ENCODE measurements around the gene CRISP2. TPM values are rescaled to one million over a fixed set of nuclear protein-coding genes. Genes with fewer than 3 reads are reported as not detected.

Gene CRISP2
- total and polyA plus RNA-seq, 2 donors (not counting 1 experiment from before 2014, with no cell fraction given), result not detected

DNA sequence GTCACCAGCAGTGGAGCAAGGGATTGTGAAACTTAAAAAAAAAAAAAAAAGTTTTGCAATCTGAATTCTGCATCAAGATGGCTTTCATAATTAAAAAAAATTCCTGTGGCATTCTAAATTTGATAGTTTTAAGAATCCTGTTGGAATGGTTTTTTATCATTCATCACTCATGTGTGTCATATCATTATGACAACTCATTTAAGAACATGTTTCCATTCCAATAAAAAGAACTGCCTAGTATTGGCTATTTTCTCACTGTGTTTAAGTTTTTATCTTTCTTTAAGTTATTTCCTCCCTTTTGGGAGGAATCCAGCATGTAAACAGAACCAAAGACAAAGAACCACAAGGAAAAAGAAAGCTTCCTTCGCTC lies 50.5 kb downstream of the CRISP2 start:
- Mint-ChIP-seq H3K4me3 (no peak overlapping the region), H3K4me1 (no peaks in the 10 kb centered on the region), H3K27ac (no peak overlapping the region), H3K9me3 (ENCODE audit: insufficient read depth) (no peaks in the 10 kb centered on the region), H3K27me3 (no peaks in the 10 kb centered on the region)
- H3K36me3 ChIP-seq (replicated peaks in 1 of 2; ENCODE audit: control extremely low read depth in 1 of 2, control insufficient read depth in 1 of 2, extremely low read depth in 1 of 2, insufficient read depth in 2 of 2, low read length in 1 of 2), result no peaks in the 10 kb centered on the region
- TF ChIP-seq, protein P1, sequence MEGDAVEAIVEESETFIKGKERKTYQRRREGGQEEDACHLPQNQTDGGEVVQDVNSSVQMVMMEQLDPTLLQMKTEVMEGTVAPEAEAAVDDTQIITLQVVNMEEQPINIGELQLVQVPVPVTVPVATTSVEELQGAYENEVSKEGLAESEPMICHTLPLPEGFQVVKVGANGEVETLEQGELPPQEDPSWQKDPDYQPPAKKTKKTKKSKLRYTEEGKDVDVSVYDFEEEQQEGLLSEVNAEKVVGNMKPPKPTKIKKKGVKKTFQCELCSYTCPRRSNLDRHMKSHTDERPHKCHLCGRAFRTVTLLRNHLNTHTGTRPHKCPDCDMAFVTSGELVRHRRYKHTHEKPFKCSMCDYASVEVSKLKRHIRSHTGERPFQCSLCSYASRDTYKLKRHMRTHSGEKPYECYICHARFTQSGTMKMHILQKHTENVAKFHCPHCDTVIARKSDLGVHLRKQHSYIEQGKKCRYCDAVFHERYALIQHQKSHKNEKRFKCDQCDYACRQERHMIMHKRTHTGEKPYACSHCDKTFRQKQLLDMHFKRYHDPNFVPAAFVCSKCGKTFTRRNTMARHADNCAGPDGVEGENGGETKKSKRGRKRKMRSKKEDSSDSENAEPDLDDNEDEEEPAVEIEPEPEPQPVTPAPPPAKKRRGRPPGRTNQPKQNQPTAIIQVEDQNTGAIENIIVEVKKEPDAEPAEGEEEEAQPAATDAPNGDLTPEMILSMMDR (IDR thresholded peaks at IDR 0.05), result no peak
- TF ChIP-seq EZH2 (IDR thresholded peaks at IDR 0.05; ENCODE audit: borderline replicate concordance, insufficient read depth, low read depth, low read length, poor library complexity, severe bottlenecking), result no peak
- ChIA-PET POLR2A (no interaction called here), CTCF (no interaction called here)
- no peaks in the 10 kb centered on the region for H4K20me1 ChIP-seq (ENCODE audit: control insufficient read depth, insufficient read depth, low read length, poor library complexity, severe bottlenecking)
- no peak overlapping the region for H3K4me2 ChIP-seq (replicated peaks; ENCODE audit: low read depth, low read length, poor library complexity, severe bottlenecking)
- intact Hi-C loops (cut with micrococcal nuclease), result no loop called here
- no peaks in the 10 kb centered on the region for H3K4me1 ChIP-seq (ENCODE audit: control insufficient read depth in 2 of 2, insufficient read depth in 2 of 2, low read length in 2 of 2)
- H3K79me2 ChIP-seq (ENCODE audit: control insufficient read depth, insufficient read depth, low read length), result no peaks in the 10 kb centered on the region
- no peak overlapping the region for H3K27ac ChIP-seq (ENCODE audit: low read length in 2 of 2)
- DNase-seq (no peak), ATAC-seq (ENCODE audit: low read depth) (no peak)
- no peak overlapping the region for H3K4me3 ChIP-seq (ENCODE audit: control extremely low read depth in 1 of 5, extremely low read depth in 1 of 5, insufficient read depth in 1 of 5, low read depth in 2 of 5, low read length in 4 of 5)
- H2AFZ ChIP-seq (ENCODE audit: insufficient read depth, low read depth, low read length, poor library complexity, severe bottlenecking), result no peak overlapping the region
- no peaks in the 10 kb centered on the region for H3K9me3 ChIP-seq (ENCODE audit: control extremely low read depth in 1 of 3, control insufficient read depth in 2 of 3, insufficient read depth in 1 of 3, low read length in 2 of 3)
- no peak overlapping the region for H3K9ac ChIP-seq (ENCODE audit: low read length)
- WGBS (ENCODE audit: insufficient coverage), result no CpG with 5 or more reads among the region's 1 CpG
- H3K27me3 ChIP-seq (replicated peaks in 1 of 4; ENCODE audit: control extremely low read depth in 1 of 4, control insufficient read depth in 3 of 4, insufficient read depth in 4 of 4, low read length in 3 of 4), result no peaks in the 10 kb centered on the region

DNA sequence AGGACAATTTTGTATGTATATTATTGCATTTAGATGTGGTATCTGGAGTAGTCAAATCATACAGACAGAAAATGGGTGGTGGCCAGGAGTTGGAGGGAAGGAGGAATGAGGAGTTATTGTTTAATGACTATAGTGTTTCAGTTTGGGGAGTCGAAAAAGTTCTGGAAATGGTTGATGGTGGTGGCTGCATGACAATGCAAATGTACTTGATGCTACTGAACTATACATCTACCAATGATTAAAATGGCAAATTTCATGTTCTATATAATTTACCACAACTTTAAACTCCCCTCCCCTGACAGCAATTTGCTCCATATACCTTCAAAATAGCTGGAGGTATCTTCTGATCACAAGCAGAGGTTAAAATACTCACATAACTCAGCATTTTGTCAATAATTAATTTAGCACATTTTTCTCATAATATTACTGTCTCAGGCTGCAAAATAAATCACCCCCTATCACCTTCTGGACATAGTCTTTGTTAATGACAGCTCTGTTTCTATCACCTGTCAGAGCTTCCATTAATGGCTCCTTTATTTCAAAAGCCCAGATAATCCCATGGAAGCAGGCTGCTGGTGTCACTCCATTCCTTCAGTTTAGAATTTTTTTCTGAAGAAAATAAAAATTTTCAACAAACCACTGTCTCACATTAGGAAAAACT lies 51.0 kb downstream of the CRISP2 start:
- Histone ChIP-seq H3K27me3 (replicated peaks in 1 of 4; ENCODE audit: control extremely low read depth in 1 of 4, control insufficient read depth in 3 of 4, insufficient read depth in 4 of 4, low read length in 3 of 4) (no peaks in the 10 kb centered on the region), H3K9me3 (ENCODE audit: control extremely low read depth in 1 of 3, control insufficient read depth in 2 of 3, insufficient read depth in 1 of 3, low read length in 2 of 3) (no peaks in the 10 kb centered on the region), H3K4me1 (ENCODE audit: control insufficient read depth in 2 of 2, insufficient read depth in 2 of 2, low read length in 2 of 2) (no peaks in the 10 kb centered on the region), H3K4me3 (ENCODE audit: control extremely low read depth in 1 of 5, extremely low read depth in 1 of 5, insufficient read depth in 1 of 5, low read depth in 2 of 5, low read length in 4 of 5) (no peak overlapping the region), H3K79me2 (ENCODE audit: control insufficient read depth, insufficient read depth, low read length) (no peaks in the 10 kb centered on the region), H3K9ac (ENCODE audit: low read length) (no peak overlapping the region), H3K4me2 (replicated peaks; ENCODE audit: low read depth, low read length, poor library complexity, severe bottlenecking) (no peak overlapping the region), H4K20me1 (ENCODE audit: control insufficient read depth, insufficient read depth, low read length, poor library complexity, severe bottlenecking) (no peaks in the 10 kb centered on the region), H3K27ac (ENCODE audit: low read length in 2 of 2) (no peak overlapping the region), H3K36me3 (replicated peaks in 1 of 2; ENCODE audit: control extremely low read depth in 1 of 2, control insufficient read depth in 1 of 2, extremely low read depth in 1 of 2, insufficient read depth in 2 of 2, low read length in 1 of 2) (no peaks in the 10 kb centered on the region), H2AFZ (ENCODE audit: insufficient read depth, low read depth, low read length, poor library complexity, severe bottlenecking) (no peak overlapping the region)
- no peaks in the 10 kb centered on the region for H3K27me3 Mint-ChIP-seq
- no peak for ATAC-seq (ENCODE audit: low read depth)
- H3K27ac Mint-ChIP-seq, result no peak overlapping the region
- intact Hi-C loops (cut with micrococcal nuclease), result no loop called here
- no peak for DNase-seq
- TF ChIP-seq EZH2 (IDR thresholded peaks at IDR 0.05; ENCODE audit: borderline replicate concordance, insufficient read depth, low read depth, low read length, poor library complexity, severe bottlenecking), result no peak
- TF ChIP-seq, protein P1 (IDR thresholded peaks at IDR 0.05), result no peak
- H3K9me3 Mint-ChIP-seq (ENCODE audit: insufficient read depth), result no peaks in the 10 kb centered on the region
- CTCF ChIA-PET, result no interaction called here
- POLR2A ChIA-PET, result no interaction called here
- no peaks in the 10 kb centered on the region for H3K4me1 Mint-ChIP-seq
- WGBS (ENCODE audit: insufficient coverage), result no CpG with 5 or more reads among the region's 1 CpG
- H3K4me3 Mint-ChIP-seq, result no peak overlapping the region

Data from B cell (primary cell).